PFSK-1 (cell line): ENCODE measurements around the gene MED23.

ENCODE experiments used
- FOXP2 ChIP-seq: optimal IDR thresholded peaks from 2 replicates; pipeline ENCODE3; 2011; ENCODE audit warnings: borderline replicate concordance, control low read depth, inconsistent platforms; ENCODE audit not compliant: insufficient read depth; ENCODE audit errors: extremely low read length, extremely low read depth
- POLR2AphosphoS5 ChIP-seq: IDR thresholded peaks from 2 replicates; pipeline ENCODE4 v1.6.1; 2012; ENCODE audit warnings: low read depth, mild to moderate bottlenecking, control low read depth, low read length, moderate library complexity
- SIN3A ChIP-seq: IDR thresholded peaks from 2 replicates; pipeline ENCODE4 v1.6.1; 2012; ENCODE audit warnings: mild to moderate bottlenecking, low read length, moderate library complexity, borderline replicate concordance; ENCODE audit not compliant: insufficient read depth
- TAF1 ChIP-seq: IDR thresholded peaks from 2 replicates; pipeline ENCODE4 v1.6.1; 2012; ENCODE audit warnings: low read length, control low read depth, borderline replicate concordance; ENCODE audit not compliant: insufficient read depth
- TF ChIP-seq, protein P1 (sequence below), 2 experiments: IDR thresholded peaks; 2 replicates each; pipeline versions ENCODE4 v1.6.1 to v1.8.0; 2011 to 2012; ENCODE audit warnings: low read depth in 2 of 2, low read length in 2 of 2, control low read depth in 1 of 2, inconsistent platforms in 1 of 2, mild to moderate bottlenecking in 1 of 2, moderate library complexity in 1 of 2; ENCODE audit not compliant: insufficient read depth in 1 of 2

The MED23 gene

DNA sequence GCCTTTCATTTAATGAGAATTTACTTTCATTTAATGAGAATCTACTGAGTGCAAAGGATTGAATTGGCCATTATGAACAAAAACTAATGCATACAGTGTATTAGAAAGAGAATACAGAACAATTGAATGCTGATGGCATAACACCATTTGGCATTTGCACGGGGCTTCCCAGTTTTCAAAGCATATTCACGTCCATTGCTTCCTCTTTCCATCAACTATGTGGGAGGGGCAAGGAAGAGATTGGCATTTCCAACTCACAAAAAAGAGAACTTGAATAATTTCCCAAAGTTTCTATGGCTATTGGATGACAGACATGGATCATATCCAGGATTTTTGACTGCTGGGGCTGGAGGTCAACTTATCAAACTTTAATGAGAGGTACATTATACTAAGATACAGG lies 78.2 kb downstream of the MED23 start:
- no peak for TF ChIP-seq SIN3A
- no peak for TF ChIP-seq TAF1
- TF ChIP-seq, protein P1, sequence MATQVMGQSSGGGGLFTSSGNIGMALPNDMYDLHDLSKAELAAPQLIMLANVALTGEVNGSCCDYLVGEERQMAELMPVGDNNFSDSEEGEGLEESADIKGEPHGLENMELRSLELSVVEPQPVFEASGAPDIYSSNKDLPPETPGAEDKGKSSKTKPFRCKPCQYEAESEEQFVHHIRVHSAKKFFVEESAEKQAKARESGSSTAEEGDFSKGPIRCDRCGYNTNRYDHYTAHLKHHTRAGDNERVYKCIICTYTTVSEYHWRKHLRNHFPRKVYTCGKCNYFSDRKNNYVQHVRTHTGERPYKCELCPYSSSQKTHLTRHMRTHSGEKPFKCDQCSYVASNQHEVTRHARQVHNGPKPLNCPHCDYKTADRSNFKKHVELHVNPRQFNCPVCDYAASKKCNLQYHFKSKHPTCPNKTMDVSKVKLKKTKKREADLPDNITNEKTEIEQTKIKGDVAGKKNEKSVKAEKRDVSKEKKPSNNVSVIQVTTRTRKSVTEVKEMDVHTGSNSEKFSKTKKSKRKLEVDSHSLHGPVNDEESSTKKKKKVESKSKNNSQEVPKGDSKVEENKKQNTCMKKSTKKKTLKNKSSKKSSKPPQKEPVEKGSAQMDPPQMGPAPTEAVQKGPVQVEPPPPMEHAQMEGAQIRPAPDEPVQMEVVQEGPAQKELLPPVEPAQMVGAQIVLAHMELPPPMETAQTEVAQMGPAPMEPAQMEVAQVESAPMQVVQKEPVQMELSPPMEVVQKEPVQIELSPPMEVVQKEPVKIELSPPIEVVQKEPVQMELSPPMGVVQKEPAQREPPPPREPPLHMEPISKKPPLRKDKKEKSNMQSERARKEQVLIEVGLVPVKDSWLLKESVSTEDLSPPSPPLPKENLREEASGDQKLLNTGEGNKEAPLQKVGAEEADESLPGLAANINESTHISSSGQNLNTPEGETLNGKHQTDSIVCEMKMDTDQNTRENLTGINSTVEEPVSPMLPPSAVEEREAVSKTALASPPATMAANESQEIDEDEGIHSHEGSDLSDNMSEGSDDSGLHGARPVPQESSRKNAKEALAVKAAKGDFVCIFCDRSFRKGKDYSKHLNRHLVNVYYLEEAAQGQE (IDR thresholded peaks at IDR 0.05; ENCODE audit: insufficient read depth in 1 of 2, low read depth in 2 of 2, low read length in 2 of 2) = no peak
- no peak for TF ChIP-seq POLR2AphosphoS5
- TF ChIP-seq FOXP2 = no peak

DNA sequence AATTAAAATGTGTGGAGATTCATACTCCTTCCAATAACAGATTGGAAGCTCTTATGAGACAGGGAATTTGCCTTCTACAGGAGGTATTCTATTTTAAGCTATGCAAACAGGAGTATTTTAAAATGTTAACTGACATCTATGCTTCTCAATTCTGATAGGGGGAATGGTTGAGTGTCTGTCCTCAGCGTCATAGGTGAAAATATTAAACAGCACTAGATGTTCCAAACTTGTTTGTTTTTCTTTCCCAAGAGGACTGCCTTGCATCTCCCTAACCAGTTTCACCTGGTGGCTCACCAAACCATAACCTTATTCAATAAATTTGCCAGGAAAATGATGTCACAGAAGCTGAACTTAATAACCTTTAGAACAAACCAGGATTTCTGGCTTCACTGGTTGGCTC lies 79.6 kb downstream of the MED23 start:
- TF ChIP-seq TAF1 (no peak), FOXP2 (no peak), POLR2AphosphoS5 (no peak), SIN3A (no peak)
- TF ChIP-seq, protein P1 (IDR thresholded peaks at IDR 0.05; ENCODE audit: insufficient read depth in 1 of 2, low read depth in 2 of 2, low read length in 2 of 2) = no peak

DNA sequence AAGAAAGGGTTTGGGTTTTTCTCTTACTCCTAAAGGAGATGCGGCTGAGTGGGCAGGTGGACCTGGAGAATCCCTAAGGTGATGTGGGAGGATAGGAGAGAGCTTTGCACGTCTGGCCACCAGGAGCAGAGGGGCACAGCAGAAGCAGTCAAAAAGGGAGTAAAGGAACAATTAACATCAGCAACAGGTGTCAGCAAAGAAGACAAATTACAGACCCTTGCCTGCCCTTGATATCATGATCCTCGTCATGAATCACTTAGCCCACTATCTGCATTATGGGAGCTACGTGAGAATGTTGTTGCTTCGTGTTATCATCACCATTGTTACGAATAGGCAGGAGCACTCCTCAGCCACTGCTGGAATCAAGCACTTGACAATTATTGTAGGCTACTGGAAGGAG lies 80.6 kb downstream of the MED23 start:
- TF ChIP-seq TAF1 (no peak), SIN3A (no peak), POLR2AphosphoS5 (no peak), FOXP2 (no peak)
- TF ChIP-seq, protein P1 (IDR thresholded peaks at IDR 0.05; ENCODE audit: insufficient read depth in 1 of 2, low read depth in 2 of 2, low read length in 2 of 2) = no peak

DNA sequence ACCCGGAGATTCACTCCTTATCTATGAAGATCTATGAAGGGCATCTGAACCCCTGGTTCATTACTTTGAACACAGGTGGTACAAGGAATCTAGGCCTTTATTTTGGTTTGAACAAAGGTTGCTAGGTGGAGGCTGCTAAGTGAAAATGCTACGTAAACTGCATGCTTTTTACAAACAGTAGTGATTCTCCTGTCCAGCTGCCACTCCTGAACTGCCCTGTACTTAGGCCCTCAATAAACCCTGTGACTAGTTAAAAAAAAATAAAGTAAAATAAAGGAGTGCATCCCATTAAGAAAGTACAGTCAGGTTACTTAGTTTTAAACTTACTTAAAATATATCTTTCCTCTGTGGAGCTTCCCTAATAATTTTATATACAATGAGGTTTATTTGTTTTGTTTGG lies 82.7 kb downstream of the MED23 start:
- TF ChIP-seq SIN3A (no peak), FOXP2 (no peak), TAF1 (no peak)
- TF ChIP-seq, protein P1 (IDR thresholded peaks at IDR 0.05; ENCODE audit: insufficient read depth in 1 of 2, low read depth in 2 of 2, low read length in 2 of 2) = no peak

DNA sequence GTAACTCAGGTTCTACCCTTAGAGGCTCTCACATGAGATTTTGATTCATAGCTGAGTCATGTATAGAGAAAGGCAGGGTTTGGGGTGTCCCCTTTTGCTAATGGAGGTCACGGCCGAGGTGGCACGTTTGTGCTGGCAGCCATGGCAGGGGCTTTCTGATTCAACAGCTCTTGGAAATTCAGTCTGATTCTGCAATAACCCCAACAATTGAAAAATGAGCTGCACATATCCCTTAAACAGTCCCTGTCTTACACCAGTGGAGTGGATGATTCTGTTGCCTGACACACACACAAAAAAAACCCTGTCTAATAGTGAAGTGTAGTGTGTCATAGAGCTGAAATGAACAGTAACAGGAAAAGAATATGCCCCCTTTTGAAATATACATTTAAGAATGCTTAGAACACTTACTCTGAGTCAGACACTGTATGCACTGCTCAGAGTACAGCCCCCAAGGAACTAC lies 95.4 kb downstream of the MED23 start:
- no peak for TF ChIP-seq SIN3A
- no peak for TF ChIP-seq FOXP2
- TF ChIP-seq TAF1 = no peak
- TF ChIP-seq, protein P1 (IDR thresholded peaks at IDR 0.05; ENCODE audit: insufficient read depth in 1 of 2, low read depth in 2 of 2, low read length in 2 of 2) = no peak
- no peak for TF ChIP-seq POLR2AphosphoS5
